ENCODE results near the gene ENTPD7.

ENTPD7 gene

DNA sequence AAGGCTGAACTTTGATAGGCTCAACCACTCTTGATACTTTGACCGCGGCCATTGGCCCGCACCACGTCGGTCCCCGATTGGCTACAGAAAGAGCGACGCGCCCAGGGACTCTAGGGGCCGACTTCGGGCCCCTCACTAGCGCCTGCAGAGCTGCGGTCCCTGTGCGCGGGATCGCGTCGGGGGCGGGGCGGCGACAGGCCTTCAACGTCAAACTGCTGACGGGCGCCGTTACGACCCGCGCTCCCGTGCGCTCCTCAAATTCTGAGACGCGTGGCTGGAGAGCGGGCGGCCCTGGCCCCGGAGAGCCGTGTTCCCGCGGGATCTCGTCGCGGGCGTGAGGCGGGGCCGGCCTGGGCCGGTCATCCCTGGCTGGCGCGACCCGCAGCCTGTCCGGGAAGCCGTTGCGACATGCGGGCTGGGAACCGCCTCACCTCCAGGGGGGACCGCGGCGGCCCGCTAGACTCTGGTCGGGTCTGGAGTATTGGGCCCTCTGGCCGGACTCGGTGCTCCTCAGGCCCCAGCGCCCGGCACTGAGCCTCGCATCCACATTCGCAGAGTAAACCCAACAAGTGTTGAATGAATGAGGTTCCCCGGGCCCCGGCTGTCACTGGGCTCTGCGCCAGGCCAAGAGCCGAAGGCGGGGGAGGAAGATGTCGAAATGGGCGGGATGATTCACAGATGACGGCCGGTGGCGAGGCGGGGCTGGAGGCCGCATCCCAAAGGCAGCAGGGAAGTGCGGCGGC lies 38.4 kb upstream of the ENTPD7 start (continued):
- TF ChIP-seq ZNF555 (tag by site-specific recombination; conservative IDR thresholded peaks at IDR 0.05) (no peak), ZNF843 (tag by site-specific recombination; IDR thresholded peaks at IDR 0.05) (peak; percentile 50), ZNF600 (tag by site-specific recombination; IDR thresholded peaks at IDR 0.05) (peak; percentile 94), ZNF660 (tag by site-specific recombination; IDR thresholded peaks at IDR 0.05) (peak; percentile 45; the same call in 1 of the 2 replicates), ZNF366 (tag by site-specific recombination; conservative IDR thresholded peaks at IDR 0.05) (peak; percentile 53; the same call in 1 of the 2 replicates), ZBTB7A (tag by site-specific recombination; IDR thresholded peaks at IDR 0.05; ENCODE audit: low read depth) (peak; percentile 88), ZNF2 (tag by site-specific recombination; IDR thresholded peaks at IDR 0.05) (peak; percentile 89), OVOL3 (tag by site-specific recombination; IDR thresholded peaks at IDR 0.05) (0 out of 2 replicates have a peak, but pooled peaks have one; percentile 56), MEIS1 (CRISPR knock-in tag; IDR thresholded peaks at IDR 0.05; ENCODE audit: borderline replicate concordance) (no peak), WT1 (tag by site-specific recombination; IDR thresholded peaks at IDR 0.05) (peak; percentile 72), ZNF629 (tag by site-specific recombination; IDR thresholded peaks at IDR 0.05) (peak; percentile 92), ZNF549 (tag by site-specific recombination; IDR thresholded peaks at IDR 0.05) (no peak), HOXA7 (CRISPR knock-in tag; IDR thresholded peaks at IDR 0.05; ENCODE audit: borderline replicate concordance) (no peak), ZNF239 (tag by site-specific recombination; IDR thresholded peaks at IDR 0.05) (0 out of 2 replicates have a peak, but pooled peaks have one; percentile 43), ZNF610 (tag by site-specific recombination; IDR thresholded peaks at IDR 0.05; ENCODE audit: borderline replicate concordance) (peak; percentile 81), EGR2 (tag by site-specific recombination; IDR thresholded peaks at IDR 0.05; ENCODE audit: low read depth) (peak; percentile 70), ZNF426 (tag by site-specific recombination; IDR thresholded peaks at IDR 0.05) (no peak), ZNF654 (tag by site-specific recombination; IDR thresholded peaks at IDR 0.05; ENCODE audit: low read depth) (no peak), SP7 (tag by site-specific recombination; IDR thresholded peaks at IDR 0.05) (peak; percentile 91), MZF1 (tag by site-specific recombination; IDR thresholded peaks at IDR 0.05; ENCODE audit: borderline replicate concordance) (peak; percentile 33; the same call in 1 of the 2 replicates), ZBTB1 (tag by site-specific recombination; IDR thresholded peaks at IDR 0.05) (peak; percentile 51; the same call in 1 of the 2 replicates), YY1 (tag by site-specific recombination; IDR thresholded peaks at IDR 0.05) (peak; percentile 62; the same call in 1 of the 2 replicates), ZNF184 (tag by site-specific recombination; IDR thresholded peaks at IDR 0.05) (0 out of 2 replicates have a peak, but pooled peaks have one; percentile 26), HOXC10 (CRISPR knock-in tag; IDR thresholded peaks at IDR 0.05) (no peak), KLF9 (tag by site-specific recombination; IDR thresholded peaks at IDR 0.05; ENCODE audit: low read depth) (peak; percentile 69)
- TF ChIP-seq, protein P1, sequence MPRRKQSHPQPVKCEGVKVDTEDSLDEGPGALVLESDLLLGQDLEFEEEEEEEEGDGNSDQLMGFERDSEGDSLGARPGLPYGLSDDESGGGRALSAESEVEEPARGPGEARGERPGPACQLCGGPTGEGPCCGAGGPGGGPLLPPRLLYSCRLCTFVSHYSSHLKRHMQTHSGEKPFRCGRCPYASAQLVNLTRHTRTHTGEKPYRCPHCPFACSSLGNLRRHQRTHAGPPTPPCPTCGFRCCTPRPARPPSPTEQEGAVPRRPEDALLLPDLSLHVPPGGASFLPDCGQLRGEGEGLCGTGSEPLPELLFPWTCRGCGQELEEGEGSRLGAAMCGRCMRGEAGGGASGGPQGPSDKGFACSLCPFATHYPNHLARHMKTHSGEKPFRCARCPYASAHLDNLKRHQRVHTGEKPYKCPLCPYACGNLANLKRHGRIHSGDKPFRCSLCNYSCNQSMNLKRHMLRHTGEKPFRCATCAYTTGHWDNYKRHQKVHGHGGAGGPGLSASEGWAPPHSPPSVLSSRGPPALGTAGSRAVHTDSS (tag by site-specific recombination; IDR thresholded peaks at IDR 0.05): peak; percentile 72
- TF ChIP-seq, protein P2, sequence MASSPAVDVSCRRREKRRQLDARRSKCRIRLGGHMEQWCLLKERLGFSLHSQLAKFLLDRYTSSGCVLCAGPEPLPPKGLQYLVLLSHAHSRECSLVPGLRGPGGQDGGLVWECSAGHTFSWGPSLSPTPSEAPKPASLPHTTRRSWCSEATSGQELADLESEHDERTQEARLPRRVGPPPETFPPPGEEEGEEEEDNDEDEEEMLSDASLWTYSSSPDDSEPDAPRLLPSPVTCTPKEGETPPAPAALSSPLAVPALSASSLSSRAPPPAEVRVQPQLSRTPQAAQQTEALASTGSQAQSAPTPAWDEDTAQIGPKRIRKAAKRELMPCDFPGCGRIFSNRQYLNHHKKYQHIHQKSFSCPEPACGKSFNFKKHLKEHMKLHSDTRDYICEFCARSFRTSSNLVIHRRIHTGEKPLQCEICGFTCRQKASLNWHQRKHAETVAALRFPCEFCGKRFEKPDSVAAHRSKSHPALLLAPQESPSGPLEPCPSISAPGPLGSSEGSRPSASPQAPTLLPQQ (tag by site-specific recombination; IDR thresholded peaks at IDR 0.05): peak; percentile 80
- TF ChIP-seq, protein P3, sequence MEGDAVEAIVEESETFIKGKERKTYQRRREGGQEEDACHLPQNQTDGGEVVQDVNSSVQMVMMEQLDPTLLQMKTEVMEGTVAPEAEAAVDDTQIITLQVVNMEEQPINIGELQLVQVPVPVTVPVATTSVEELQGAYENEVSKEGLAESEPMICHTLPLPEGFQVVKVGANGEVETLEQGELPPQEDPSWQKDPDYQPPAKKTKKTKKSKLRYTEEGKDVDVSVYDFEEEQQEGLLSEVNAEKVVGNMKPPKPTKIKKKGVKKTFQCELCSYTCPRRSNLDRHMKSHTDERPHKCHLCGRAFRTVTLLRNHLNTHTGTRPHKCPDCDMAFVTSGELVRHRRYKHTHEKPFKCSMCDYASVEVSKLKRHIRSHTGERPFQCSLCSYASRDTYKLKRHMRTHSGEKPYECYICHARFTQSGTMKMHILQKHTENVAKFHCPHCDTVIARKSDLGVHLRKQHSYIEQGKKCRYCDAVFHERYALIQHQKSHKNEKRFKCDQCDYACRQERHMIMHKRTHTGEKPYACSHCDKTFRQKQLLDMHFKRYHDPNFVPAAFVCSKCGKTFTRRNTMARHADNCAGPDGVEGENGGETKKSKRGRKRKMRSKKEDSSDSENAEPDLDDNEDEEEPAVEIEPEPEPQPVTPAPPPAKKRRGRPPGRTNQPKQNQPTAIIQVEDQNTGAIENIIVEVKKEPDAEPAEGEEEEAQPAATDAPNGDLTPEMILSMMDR (tag by site-specific recombination; IDR thresholded peaks at IDR 0.05): peak; percentile 60; the same call in 1 of the 2 replicates
- TF ChIP-seq, protein P4, sequence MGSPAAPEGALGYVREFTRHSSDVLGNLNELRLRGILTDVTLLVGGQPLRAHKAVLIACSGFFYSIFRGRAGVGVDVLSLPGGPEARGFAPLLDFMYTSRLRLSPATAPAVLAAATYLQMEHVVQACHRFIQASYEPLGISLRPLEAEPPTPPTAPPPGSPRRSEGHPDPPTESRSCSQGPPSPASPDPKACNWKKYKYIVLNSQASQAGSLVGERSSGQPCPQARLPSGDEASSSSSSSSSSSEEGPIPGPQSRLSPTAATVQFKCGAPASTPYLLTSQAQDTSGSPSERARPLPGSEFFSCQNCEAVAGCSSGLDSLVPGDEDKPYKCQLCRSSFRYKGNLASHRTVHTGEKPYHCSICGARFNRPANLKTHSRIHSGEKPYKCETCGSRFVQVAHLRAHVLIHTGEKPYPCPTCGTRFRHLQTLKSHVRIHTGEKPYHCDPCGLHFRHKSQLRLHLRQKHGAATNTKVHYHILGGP (tag by site-specific recombination; IDR thresholded peaks at IDR 0.05): no peak
- TF ChIP-seq, protein P5, sequence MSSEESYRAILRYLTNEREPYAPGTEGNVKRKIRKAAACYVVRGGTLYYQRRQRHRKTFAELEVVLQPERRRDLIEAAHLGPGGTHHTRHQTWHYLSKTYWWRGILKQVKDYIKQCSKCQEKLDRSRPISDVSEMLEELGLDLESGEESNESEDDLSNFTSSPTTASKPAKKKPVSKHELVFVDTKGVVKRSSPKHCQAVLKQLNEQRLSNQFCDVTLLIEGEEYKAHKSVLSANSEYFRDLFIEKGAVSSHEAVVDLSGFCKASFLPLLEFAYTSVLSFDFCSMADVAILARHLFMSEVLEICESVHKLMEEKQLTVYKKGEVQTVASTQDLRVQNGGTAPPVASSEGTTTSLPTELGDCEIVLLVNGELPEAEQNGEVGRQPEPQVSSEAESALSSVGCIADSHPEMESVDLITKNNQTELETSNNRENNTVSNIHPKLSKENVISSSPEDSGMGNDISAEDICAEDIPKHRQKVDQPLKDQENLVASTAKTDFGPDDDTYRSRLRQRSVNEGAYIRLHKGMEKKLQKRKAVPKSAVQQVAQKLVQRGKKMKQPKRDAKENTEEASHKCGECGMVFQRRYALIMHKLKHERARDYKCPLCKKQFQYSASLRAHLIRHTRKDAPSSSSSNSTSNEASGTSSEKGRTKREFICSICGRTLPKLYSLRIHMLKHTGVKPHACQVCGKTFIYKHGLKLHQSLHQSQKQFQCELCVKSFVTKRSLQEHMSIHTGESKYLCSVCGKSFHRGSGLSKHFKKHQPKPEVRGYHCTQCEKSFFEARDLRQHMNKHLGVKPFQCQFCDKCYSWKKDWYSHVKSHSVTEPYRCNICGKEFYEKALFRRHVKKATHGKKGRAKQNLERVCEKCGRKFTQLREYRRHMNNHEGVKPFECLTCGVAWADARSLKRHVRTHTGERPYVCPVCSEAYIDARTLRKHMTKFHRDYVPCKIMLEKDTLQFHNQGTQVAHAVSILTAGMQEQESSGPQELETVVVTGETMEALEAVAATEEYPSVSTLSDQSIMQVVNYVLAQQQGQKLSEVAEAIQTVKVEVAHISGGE (tag by site-specific recombination; conservative IDR thresholded peaks at IDR 0.05; ENCODE audit: low read depth): 0 out of 2 replicates have a peak, but pooled peaks have one; percentile 22

Data from HEK293 (cell line).